HepG2 (cell line): ENCODE data around the gene SVOP.
A peak's percentile ranks its signal among the peaks of the same experiment; 100 is the strongest.

Source experiments
- AFF4 ChIP-seq: sonication (generic); formaldehyde crosslinking; IDR thresholded peaks from 2 replicates; pipeline ENCODE4 v1.4.0; 2020; ENCODE audit warnings: missing genetic modification reagents
- CHD2 ChIP-seq: IDR thresholded peaks from 2 replicates; pipeline ENCODE4 v1.6.1; 2011; ENCODE audit warnings: low read depth, low read length, improper control_type of control experiment
- GPN1 ChIP-seq: sonication (generic); formaldehyde crosslinking; IDR thresholded peaks from 2 replicates; pipeline ENCODE4 v1.5.1; 2020; ENCODE audit warnings: missing genetic modification reagents, borderline replicate concordance
- JUN ChIP-seq: sonication (generic); formaldehyde crosslinking; IDR thresholded peaks from 2 replicates; pipeline ENCODE4 v1.4.0; 2020; ENCODE audit warnings: mild to moderate bottlenecking, missing genetic modification reagents
- KLF16 ChIP-seq, 2 experiments: sonication (generic) in 1 of 2; formaldehyde crosslinking in 1 of 2; IDR thresholded peaks; 2 replicates each; pipeline versions ENCODE4 v1.6.1 to v1.8.0; 2016 to 2023; ENCODE audit warnings: missing genetic modification reagents in 2 of 2, missing compliant biosample characterization in 1 of 2
- MTF2 ChIP-seq: sonication (generic); formaldehyde crosslinking; IDR thresholded peaks from 2 replicates; pipeline ENCODE4 v1.5.0; 2020; ENCODE audit warnings: missing genetic modification reagents, borderline replicate concordance
- PREB ChIP-seq: sonication (generic); formaldehyde crosslinking; IDR thresholded peaks from 2 replicates; pipeline ENCODE4 v1.4.0; 2020; ENCODE audit warnings: missing genetic modification reagents
- USF2 ChIP-seq, 2 experiments: sonication (generic) in 1 of 2; formaldehyde crosslinking in 1 of 2; IDR thresholded peaks; 2 replicates each; pipeline versions ENCODE4 v1.5.1 to v1.6.1; 2011 to 2020; ENCODE audit warnings: borderline replicate concordance in 1 of 2, low read depth in 1 of 2, low read length in 1 of 2, mild to moderate bottlenecking in 1 of 2, missing genetic modification reagents in 1 of 2, moderate library complexity in 1 of 2
- TF ChIP-seq, protein P1 (sequence below): sonication (generic); formaldehyde crosslinking; IDR thresholded peaks from 2 replicates; pipeline ENCODE4 v1.5.0; 2020; ENCODE audit warnings: mild to moderate bottlenecking, missing genetic modification reagents, moderate library complexity

GRCh38 chr12:108879615-108880254 is 141.1 kb downstream of the SVOP start, which contains the start of gene DAO:
- peak; percentile 36; the same call in 1 of the 2 replicates for TF ChIP-seq JUN (CRISPR knock-in tag)
- no peak for TF ChIP-seq KLF16 (CRISPR knock-in tag; IDR thresholded peaks at IDR 0.05)
- TF ChIP-seq PREB (CRISPR knock-in tag) = no peak
- TF ChIP-seq AFF4 (CRISPR knock-in tag) = no peak
- TF ChIP-seq USF2 (IDR thresholded peaks at IDR 0.05; ENCODE audit: low read depth, low read length) = no peak
- TF ChIP-seq USF2 (CRISPR knock-in tag; IDR thresholded peaks at IDR 0.05; ENCODE audit: borderline replicate concordance) = no peak
- no peak for TF ChIP-seq CHD2
- TF ChIP-seq MTF2 (CRISPR knock-in tag) = no peak
- no peak for TF ChIP-seq GPN1 (CRISPR knock-in tag)
- TF ChIP-seq, protein P1, sequence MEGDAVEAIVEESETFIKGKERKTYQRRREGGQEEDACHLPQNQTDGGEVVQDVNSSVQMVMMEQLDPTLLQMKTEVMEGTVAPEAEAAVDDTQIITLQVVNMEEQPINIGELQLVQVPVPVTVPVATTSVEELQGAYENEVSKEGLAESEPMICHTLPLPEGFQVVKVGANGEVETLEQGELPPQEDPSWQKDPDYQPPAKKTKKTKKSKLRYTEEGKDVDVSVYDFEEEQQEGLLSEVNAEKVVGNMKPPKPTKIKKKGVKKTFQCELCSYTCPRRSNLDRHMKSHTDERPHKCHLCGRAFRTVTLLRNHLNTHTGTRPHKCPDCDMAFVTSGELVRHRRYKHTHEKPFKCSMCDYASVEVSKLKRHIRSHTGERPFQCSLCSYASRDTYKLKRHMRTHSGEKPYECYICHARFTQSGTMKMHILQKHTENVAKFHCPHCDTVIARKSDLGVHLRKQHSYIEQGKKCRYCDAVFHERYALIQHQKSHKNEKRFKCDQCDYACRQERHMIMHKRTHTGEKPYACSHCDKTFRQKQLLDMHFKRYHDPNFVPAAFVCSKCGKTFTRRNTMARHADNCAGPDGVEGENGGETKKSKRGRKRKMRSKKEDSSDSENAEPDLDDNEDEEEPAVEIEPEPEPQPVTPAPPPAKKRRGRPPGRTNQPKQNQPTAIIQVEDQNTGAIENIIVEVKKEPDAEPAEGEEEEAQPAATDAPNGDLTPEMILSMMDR = 0 out of 2 replicates have a peak, but pooled peaks have one; percentile 19
